NCI-H2029 treated with DMSO at 0.1 percent for 48 hours (cell line): ENCODE data around the gene FOXP1.

Experiments
- DNase-seq: peaks from one replicate; lab custom pipeline; 2025; lab: John Stamatoyannopoulos, UW

The FOXP1 gene

DNA sequence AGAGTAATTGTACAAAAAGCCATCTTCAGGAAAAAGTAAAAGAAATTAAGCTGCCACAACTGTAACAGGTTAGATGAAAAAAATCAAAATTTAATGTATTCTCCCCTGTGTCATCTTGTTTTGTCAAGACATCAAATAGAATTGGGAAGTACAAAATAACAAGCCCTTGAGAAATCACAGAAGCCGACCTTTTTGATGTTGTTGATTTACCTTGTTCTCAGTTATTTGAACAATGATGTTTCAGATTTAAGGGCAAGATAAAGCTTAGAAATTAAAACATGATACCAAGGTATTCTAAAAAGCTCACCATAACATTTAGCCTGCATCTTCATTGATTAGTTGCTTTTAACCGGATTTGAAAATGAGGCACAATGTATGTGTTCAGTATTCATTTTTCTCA is 523.0 kb downstream of the FOXP1 start:
- DNase-seq: no peak

DNA sequence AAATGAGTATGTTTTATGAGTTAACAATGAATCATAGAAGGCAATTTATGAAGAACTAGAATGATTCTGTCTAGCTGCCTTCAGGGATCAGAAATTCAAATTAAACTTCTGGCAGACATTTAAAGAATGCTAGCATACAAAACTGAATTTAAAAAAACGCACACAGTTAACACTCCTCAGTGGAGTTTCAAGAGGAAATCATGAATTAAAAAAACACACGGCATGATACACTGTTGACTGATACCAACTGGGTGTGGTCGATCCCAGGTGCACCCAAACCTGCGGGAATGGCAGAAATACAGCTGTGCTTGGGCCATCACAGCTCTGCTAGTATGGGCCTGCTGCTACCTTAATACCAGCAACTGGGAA is 526.0 kb downstream of the FOXP1 start:
- no peak for DNase-seq

DNA sequence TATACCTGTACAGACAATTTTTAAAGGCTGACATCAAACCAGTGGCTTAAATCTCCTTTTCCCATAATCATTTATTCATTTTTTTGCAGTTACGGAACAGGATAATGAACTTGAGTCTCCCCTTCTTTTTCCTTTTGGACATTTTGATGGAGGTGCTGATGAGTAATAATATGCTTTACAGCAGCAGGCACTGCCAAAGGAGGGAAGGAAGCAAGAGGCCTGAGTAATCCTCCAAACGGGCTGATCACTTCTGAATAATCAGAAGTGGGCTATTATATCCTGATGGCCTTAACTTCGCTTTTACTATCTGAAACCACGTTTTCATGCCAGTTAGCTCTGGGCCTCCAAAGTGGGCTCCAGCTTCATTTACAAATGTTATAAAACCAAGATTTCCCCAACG is 527.2 kb downstream of the FOXP1 start:
- DNase-seq: no peak

DNA sequence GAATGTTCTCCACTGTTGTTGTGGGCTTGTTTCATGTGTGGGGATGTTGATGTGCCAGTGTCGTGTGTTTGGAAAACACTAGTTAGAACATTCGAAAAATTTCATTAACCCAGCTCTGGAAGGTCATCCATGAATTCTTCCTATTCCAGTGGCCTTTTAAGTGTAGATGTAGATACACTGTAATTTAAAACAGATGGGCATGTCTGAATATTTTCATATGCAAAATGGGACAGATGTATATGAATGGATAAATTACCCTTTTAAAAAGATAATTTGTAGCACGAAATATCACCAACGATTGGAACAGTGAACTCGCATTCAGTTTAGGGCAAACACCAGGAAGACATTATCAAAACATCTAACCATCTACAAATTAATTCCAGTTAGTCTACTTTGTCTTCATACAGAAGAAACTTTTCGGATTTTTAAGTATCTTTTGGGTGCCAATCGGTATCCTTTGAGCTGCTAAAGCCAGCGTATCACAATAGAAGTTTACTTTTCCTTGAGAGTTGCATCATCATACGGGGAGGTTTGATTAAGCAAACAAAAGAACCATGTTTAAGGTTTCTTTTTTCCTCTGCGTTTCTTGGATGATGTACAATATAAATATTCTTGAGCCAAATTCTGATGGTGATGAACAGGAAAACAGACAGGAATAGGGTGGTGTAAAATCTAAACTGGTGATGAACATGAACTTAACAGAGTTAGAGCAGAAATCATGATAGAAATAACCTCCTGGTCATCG is 528.1 kb downstream of the FOXP1 start:
- no peak for DNase-seq

DNA sequence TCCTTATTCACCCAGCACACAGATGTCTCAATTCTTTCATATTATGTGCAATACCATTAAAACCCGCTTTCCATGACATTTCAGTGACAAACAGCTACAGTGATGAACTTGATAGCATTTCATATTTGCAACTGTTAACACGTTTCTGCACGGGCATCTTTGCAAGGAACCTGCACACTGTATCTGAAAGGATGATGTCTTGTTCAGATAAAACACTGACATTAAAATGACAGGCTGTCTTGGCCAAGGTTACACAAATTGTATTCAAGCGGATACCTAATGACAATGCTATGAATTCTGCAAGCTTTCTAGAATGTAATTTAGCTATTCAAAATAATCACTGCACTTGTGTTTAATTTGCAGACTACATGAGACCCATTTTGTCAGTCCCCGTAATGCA is 529.2 kb downstream of the FOXP1 start:
- DNase-seq: no peak

DNA sequence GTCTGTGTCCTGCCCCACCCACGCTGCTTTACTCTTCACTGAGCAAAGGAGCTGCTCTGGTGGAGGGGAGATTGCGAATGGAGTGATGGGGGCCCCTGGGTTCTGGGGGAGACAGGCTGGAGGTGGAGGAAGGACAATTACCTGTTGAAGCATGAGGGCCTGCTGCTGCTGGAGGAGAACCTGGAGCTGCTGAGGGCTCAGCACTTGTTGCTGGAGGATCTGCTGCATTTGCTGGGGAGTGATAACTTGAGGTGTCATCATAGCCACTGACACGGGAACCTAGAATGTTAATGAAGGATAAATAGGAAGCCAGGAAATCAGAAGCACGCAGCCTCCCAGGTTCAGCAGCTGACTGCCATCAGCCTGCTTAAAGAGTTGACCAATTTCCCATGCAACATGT is 530.0 kb downstream of the FOXP1 start:
- no peak for DNase-seq

DNA sequence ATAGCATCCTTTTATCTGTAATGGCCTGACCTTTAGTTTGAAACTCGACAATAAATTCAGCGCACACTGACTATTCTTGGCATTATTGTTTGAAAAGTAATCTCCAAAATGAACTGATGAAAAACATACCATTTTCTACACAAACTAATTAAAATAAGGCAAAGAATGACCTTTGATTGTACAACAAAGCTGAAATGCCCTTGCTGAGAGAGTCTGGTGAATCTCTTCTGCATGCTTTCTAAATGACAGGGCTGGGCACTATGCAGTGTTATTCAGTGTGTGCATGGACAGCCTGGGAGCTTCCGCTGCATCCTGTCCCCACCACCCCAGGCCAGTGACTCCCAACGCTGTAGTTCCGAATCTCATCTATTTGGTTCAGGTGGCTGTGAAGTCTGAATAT is 530.8 kb downstream of the FOXP1 start:
- no peak for DNase-seq

DNA sequence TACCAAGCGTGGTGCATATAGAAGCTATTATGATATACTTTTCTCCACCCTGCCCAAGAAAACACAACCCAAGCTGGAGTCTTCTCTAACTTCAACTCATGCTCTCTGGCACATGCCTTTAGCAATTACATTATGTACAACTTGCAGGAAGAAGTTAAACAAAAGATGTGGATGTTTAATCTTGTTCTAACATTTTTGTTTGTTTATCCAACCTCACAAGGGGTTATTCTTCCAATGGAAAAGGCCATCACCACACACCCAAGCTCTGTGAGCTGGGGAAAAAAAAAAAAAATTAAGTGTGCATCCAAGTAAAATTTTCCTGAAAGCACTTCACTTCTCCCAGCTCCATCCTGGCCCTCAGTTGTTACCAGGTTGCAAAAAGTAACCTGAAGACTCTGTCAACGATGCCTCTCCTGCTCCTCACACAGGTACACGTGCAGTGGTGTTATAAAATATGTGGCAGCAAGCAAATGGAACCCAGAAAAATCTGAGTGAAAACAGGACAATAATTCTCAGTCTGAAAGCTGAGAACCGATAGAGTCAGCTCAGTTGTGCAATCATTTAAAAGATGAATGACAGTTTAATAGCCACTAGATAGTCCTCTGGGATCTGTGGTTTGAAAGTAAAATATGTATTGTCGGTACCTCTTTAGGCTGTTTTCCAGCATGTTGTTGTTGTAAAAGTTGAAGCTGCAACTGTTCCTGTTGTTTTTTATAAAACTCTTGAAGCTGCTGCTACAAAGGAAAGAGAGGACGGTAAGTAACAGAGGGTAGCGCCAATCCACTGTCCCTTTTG is 531.4 kb downstream of the FOXP1 start:
- DNase-seq: no peak

DNA sequence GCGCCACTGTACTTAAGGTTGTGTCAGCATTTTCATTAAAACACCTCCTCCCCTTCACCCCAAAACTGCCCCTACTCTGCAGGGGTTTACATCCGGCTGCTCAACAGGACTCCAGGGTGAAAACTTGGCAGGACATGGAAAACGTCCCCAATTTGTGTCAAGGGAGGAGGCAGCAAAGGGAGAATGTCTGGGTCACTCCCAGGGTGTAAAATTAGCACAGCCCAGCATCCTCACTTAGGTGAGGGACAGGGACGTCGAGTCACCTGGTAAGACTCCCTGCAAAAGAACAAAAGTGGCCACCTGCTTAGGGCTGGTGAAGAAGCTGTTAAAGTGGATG is 532.3 kb downstream of the FOXP1 start:
- no peak for DNase-seq

DNA sequence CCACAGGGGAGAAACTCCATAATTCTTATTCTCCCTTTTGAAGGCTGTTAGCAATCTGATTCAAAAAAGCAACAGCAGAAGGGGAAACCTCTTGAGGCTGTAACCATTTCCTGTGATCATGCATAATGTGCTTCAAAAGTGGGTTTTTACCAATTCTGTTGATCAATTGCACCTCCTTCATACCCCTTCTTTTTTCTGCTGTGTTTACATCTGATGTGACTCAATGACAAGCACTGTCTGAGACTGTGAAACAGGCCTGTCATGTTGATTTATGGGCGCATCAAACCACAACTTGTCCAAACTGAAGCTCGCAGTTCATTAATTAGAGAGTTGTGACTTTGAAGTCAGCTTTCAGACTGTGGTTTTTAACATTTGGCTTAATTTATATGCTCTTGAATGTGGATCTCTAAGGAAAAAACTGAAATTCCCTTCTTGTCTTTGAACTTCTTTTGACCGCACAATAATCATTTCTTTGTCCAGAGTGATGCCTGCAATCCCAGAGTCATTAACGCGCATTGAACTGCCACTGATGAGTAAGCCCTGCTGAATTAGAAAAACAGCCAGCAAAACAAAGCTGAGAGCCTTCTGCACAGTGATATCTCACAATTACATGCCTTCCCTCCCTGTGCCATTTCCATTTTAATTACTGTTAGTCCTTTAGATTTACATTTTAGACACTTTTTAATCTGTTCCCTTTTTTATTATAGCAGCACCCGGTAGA is 532.8 kb downstream of the FOXP1 start:
- no peak for DNase-seq

DNA sequence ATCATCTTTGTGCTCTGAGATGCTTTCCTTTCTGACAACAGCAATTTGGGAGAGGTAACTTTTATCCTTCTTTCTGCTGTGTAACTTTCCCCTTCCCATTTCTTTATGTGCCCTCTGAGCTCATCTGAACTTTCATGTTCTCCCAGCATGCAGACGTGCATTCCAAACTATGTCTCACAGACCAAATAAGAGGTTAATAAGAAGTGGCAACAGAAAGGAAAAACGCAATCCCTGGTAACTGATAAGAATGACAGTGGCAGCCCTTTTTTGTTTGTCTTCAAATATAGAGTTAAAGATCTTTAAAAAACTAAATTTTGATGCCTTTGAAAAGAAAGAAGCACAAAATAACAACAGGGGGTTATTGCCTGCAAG is 533.4 kb downstream of the FOXP1 start:
- no peak for DNase-seq

DNA sequence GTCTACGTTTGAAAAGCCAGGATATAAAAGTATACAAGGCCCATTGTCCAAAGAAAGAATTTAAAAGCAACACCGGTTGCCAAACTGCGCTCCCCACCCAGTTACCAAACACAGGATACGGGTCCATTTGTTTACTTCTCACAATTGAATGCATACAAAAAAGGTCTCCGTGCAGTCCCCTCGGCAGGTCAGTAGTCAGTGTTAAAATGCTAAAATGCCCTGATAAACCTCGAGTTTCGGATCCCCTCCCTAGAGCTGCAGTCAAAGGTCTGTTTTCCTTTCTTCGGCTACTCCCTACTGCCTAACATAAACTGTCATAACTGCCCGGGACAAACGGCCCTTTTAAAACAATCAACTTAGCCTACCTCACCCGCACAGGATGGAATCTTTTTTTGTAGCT is 534.6 kb downstream of the FOXP1 start:
- no peak for DNase-seq

DNA sequence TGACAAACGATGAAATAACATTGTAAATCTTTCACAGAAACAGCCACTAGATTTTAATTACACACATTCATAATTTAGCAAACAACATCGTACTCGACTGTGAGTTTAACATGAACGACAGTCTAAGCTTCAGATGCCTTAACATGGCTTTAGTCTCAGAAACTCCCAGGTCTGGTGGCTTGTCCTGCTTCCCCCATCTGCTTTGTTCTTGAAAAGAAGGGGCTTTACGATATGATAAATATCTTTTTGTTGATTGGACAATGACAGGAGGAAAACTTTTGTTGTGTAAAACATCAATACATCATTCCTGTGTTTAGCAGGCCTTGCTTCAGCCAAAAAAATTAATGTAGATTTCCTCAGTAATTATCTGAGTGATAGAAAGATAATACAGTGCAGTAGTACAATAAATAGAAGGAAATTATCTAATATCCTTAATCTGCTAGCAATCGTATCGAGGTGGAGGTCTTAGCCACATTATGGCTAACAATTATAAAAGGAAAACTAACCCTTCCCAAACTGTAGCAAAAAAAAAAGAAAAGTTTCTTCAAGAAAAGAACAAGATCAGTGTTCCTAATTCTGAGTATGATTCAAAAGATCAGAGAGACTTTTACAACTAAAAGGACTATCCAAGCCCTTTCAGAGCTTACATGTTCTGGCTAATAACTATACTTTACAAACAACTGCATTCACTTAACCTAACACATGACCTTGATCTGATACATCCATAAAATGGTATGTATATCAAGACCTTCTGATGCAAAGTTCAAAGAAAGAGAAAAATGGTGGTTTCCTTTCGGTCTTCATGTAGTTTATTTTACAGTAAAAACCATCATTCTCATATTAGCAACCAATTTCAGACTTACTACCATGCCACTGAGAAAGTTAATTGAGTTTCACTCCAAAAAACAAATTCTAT is 535.7 kb downstream of the FOXP1 start:
- DNase-seq: no peak

DNA sequence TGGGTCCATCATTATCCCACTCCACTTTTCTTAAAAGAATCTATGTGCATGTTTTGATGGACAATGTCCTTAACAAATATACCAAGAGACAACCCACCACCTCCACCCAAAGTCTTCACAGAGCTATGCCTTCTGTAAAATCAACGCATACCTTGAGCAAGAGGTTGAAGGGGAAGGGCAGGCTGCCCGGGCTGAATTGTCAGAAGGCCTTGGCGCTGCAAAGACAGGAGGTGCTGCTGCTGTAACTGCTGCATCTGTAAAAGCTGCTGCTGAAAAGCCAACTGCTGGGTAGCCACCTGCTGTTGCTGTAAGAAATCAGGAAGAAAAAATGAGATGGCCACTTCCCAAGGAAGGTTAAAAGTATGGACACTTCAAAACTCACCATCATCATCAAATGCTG is 536.7 kb downstream of the FOXP1 start:
- DNase-seq: no peak

DNA sequence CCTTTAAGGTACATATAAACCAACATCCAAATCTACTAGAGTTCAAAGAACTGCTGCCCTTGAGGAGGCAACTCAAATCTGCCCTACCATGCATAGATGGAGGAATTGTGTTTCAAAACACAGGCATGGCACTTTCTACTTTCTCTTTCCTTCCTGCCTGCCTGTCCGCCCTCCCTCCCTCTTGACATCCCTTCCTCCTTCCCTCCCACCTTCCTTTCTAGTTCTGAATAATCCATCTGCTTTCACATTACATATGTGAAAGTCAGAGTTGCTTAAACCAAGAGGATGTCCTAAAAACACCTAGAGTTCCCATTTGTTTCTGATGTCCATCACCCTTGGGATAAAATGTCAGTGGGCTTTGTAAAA is 537.6 kb downstream of the FOXP1 start:
- no peak for DNase-seq

DNA sequence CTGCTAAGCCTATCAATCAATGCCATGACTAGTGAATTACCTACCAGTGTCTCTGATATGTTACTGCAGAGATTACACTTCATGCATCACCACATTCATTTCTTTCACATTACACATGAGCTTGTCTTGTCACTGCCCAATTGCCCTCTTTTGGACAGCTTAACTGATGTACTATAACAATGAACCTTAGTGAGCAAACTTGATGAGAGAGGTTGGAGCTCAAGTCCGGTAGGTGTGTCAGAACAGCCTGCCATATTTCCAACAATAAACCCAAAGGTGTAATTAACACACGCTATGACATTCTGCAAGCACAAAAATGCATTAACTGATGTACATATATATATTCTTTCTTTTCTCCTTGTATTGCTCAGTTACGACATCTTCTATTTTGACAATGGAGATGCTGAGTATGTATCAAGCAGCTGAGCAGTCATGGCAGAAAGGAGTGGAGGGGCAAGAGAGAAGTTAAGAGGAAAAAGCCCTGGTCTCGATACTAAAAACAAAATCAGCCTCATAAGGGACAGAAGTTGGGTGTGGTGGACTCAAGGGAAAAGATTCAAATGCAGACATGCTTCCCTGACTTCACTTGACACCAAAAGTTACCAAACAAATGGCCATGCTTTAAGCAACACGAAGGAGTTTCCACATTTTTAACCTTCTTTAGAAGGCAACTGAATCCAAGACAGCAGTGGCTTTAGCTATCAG is 538.2 kb downstream of the FOXP1 start:
- no peak for DNase-seq

DNA sequence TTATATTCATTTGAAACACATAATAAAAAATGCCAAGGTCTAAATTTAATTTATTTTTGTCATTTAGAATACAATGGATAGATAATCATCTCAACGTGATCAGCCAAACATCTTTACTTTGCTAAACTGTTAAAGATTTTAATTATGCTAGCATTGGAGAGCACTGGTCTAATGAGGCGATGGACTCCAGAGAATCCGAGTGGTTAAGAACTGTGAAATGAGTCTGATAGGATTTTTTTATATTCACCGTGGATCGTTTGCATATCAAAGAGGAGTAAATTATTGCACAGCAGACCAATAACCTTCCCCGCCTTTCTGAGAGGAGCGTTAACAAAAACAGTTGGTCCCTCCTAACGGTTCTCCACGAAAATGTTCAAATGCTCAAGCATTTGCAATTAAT is 540.8 kb downstream of the FOXP1 start:
- DNase-seq: no peak

DNA sequence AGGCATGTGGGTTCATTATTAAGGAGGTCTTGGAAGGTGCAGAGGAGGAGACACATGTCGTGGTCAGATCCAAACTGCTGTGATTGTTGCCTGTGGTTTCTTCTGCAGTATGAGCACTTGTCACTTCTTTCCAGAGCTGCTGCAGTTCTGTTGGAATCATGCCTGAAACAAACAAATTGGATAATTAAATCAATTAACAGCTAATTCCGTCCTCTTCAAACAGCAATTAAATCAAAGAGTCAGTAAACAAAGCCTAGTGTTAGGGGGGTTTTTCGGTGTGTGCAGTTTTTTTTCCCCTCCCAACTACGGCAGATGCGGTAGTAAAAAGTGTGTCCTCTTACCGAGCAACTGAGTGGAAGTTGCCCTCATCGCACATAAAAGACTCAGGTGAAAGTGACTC is 542.2 kb downstream of the FOXP1 start:
- no peak for DNase-seq

DNA sequence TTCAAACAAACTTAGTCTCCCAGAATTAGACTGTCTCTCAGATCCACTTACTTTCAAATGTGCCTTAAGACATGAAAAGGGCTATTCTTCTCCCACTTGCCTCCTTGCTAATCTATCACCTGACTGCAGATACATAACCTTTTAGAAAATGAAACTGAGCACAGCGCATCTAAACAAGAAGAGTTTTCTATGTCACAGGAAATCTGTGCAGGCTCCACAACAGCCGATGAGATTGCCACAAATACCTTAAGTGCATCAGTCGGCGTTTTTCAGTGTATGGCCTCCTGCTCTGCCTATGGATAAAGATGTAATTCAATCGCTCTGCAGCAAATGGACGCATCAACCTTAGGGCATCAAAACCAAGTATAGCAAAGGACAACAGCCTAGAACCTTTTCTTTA is 544.2 kb downstream of the FOXP1 start:
- no peak for DNase-seq

DNA sequence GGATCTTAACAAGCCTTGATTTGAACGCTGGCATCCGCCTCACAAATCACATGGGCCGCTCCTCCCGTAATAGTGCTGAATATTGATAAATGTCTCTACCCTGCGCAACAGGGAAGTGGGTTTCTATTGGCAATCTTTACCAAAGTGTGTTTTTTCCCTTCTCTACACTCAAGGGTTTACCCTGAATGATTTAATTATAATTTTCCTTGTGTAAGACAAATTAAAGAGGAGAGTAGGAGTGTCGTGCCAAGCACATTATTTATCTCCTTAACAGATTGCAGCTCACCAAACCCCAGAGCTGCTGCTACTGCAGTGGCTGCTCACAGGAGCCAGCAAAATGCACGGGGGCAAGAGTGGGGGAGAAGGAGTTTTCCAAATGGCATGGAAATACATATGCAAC is 545.8 kb downstream of the FOXP1 start:
- no peak for DNase-seq

DNA sequence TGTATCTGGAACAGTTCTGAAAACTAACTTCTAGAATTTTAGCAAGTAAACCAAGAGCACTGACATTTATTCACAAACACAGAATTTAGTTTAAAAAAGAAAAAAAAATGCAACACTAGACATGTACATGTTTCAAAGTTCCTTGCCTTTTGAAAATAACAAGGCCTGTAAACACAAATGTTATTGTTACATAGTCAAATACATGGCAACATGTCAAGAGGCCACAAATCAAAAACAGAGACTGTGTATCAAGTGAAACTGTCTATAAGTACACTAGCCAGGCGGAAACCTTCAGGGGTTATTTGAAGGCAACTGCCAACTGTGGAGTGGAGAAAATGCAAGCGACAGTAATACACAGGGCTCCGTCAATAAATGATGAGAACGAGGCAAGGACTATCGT is 547.6 kb downstream of the FOXP1 start:
- no peak for DNase-seq

DNA sequence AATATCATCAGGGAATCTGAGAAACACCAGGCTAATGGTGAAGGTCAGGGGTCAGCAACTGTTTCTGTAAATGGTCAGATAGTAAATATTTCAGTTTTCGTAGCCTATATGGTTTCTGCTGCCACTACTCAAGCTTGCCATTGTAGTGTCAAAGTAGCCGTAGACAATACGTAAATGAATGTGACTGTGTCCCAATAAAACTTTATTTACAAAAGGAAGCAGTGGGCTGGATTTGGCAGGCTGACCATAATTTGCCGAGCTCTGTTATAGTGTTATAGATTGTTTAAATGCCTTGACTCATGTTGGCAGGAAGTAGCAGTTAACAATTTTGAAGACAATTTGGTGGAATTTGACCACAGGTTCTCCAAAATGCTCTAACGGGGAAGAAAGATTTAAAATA is 548.2 kb downstream of the FOXP1 start:
- DNase-seq: no peak
